GM06990 (cell line): ENCODE data around the gene MED13L.

Experiments
- DNase-seq: peaks from one replicate; pipeline ENCODE4 v3.0.0-alpha.2; 2011; ENCODE audit not compliant: insufficient read length; ENCODE audit errors: extremely low read depth
- H3K27me3 ChIP-seq: replicated peaks from 2 replicates; pipeline ENCODE4 v1.6.0; 2011; ENCODE audit warnings: low read length; ENCODE audit not compliant: control insufficient read depth, insufficient read depth
- H3K36me3 ChIP-seq: 2 replicates; pipeline ENCODE4 v1.5.1; 2011; ENCODE audit warnings: low read length; ENCODE audit not compliant: control insufficient read depth, insufficient read depth
- H3K4me3 ChIP-seq: replicated peaks from 2 replicates; pipeline ENCODE4 v1.5.1; 2011; ENCODE audit warnings: low read depth, mild to moderate bottlenecking, control low read depth, low read length
- CTCF ChIP-seq: IDR thresholded peaks from 2 replicates; pipeline ENCODE4 v1.5.1; 2011; ENCODE audit warnings: low read length, control low read depth, mild to moderate bottlenecking, inconsistent platforms; ENCODE audit not compliant: insufficient read depth, poor library complexity, severe bottlenecking

MED13L gene

GRCh38 chr12:116157845-116158267, 119.6 kb downstream of the MED13L start:
- no peak for DNase-seq
- Histone ChIP-seq H3K36me3 (no peaks in the 10 kb centered on the region), H3K4me3 (no peak overlapping the region), H3K27me3 (no peaks in the 10 kb centered on the region)
- no peak for TF ChIP-seq CTCF

- DNase-seq, result no peak
- Histone ChIP-seq H3K4me3 (no peak overlapping the region), H3K36me3 (no peaks in the 10 kb centered on the region), H3K27me3 (no peaks in the 10 kb centered on the region)
- no peak for TF ChIP-seq CTCF
Observed at GRCh38 chr12:116156614-116157013, 120.9 kb downstream of the MED13L start.

GRCh38 chr12:116155383-116155782, 122.1 kb downstream of the MED13L start:
- no peaks in the 10 kb centered on the region for H3K27me3 ChIP-seq
- no peak overlapping the region for H3K4me3 ChIP-seq
- no peak for DNase-seq
- TF ChIP-seq CTCF, result no peak
- no peaks in the 10 kb centered on the region for H3K36me3 ChIP-seq

GRCh38 chr12:116153983-116154382, 123.5 kb downstream of the MED13L start:
- DNase-seq, result no peak
- Histone ChIP-seq H3K36me3 (no peaks in the 10 kb centered on the region), H3K27me3 (no peaks in the 10 kb centered on the region), H3K4me3 (no peak overlapping the region)
- TF ChIP-seq CTCF, result no peak

- H3K27me3 ChIP-seq, result no peaks in the 10 kb centered on the region
- no peak for TF ChIP-seq CTCF
- H3K4me3 ChIP-seq, result no peak overlapping the region
- no peak for DNase-seq
- H3K36me3 ChIP-seq, result no peaks in the 10 kb centered on the region
Observed at GRCh38 chr12:116153113-116153512, 124.4 kb downstream of the MED13L start.

- no peak for TF ChIP-seq CTCF
- Histone ChIP-seq H3K36me3 (no peaks in the 10 kb centered on the region), H3K27me3 (no peaks in the 10 kb centered on the region), H3K4me3 (no peak overlapping the region)
- no peak for DNase-seq
Observed at GRCh38 chr12:116152268-116152667, 125.2 kb downstream of the MED13L start.
